Stomach (tissue), 4 donors: Measurements from ENCODE around the gene CCDC85A.

Source experiments
- CTCF ChIP-seq, 7 experiments: fragments of 450-650 bp in 4 of 7; fragments of 200-600 bp in 3 of 7; sonication (generic) in 3 of 7; IDR thresholded peaks; one replicate each; pipeline ENCODE4 v1.5.1; 2016 to 2019; ENCODE audit warnings: antibody characterized with exemption in 7 of 7, control low read depth in 2 of 7, mild to moderate bottlenecking in 1 of 7
- EP300 ChIP-seq: sonication (generic); formaldehyde crosslinking; IDR thresholded peaks from one replicate; pipeline ENCODE4 v1.6.1; 2017; ENCODE audit warnings: antibody characterized with exemption
- POLR2A ChIP-seq, 4 donors: fragments of 450-650 bp; IDR thresholded peaks; one replicate each; pipeline ENCODE4 v1.6.1; 2016; ENCODE audit warnings: antibody characterized with exemption in 4 of 4, control low read depth in 2 of 4, mild to moderate bottlenecking in 1 of 4, moderate library complexity in 1 of 4

- TF ChIP-seq POLR2A (IDR thresholded peaks at IDR 0.05) (no peak), EP300 (no peak), CTCF (IDR thresholded peaks at IDR 0.05) (no peak)
These were observed 111.9 kb downstream of the CCDC85A start for GRCh38 chr2:56295666-56296065.
